Rectal smooth muscle tissue (tissue), 1 donor: Measurements from ENCODE around the gene NDFIP1.
"Not testable (repeated sequence)": the region's sequence is repeated elsewhere in the genome, so short reads cannot be mapped to it uniquely, and the experiment has no call there.

ENCODE experiments used
- H3K27ac ChIP-seq: one replicate; pipeline ENCODE4 v1.7.0; 2013; ENCODE audit warnings: low read depth, low read length, inconsistent platforms
- H3K27me3 ChIP-seq: one replicate; pipeline ENCODE4 v1.7.0; 2013; ENCODE audit warnings: low read length; ENCODE audit not compliant: control insufficient read depth, insufficient read depth
- H3K36me3 ChIP-seq: one replicate; pipeline ENCODE4 v1.7.0; 2013; ENCODE audit warnings: low read length; ENCODE audit not compliant: control insufficient read depth, insufficient read depth
- H3K4me1 ChIP-seq: one replicate; pipeline ENCODE4 v1.7.0; 2013; ENCODE audit warnings: low read length; ENCODE audit not compliant: control insufficient read depth, insufficient read depth
- H3K4me3 ChIP-seq: one replicate; pipeline ENCODE4 v1.7.0; 2013; ENCODE audit warnings: low read length
- H3K9ac ChIP-seq: one replicate; pipeline ENCODE4 v1.7.0; 2013; ENCODE audit warnings: low read length

The NDFIP1 gene

GRCh38 chr5:142078706-142079105, 29.9 kb upstream of the NDFIP1 start:
- H3K27me3 ChIP-seq: no peaks in the 10 kb centered on the region
- no peak overlapping the region for H3K4me3 ChIP-seq
- no peak overlapping the region for H3K9ac ChIP-seq
- no peaks in the 10 kb centered on the region for H3K36me3 ChIP-seq
- no peak overlapping the region for H3K27ac ChIP-seq
- no peaks in the 10 kb centered on the region for H3K4me1 ChIP-seq

- no peaks in the 10 kb centered on the region for H3K4me1 ChIP-seq
- H3K27me3 ChIP-seq: no peaks in the 10 kb centered on the region
- no peak overlapping the region for H3K4me3 ChIP-seq
- no peak overlapping the region for H3K9ac ChIP-seq
- H3K27ac ChIP-seq: no peak overlapping the region
- no peaks in the 10 kb centered on the region for H3K36me3 ChIP-seq
Observed at GRCh38 chr5:142079306-142079721, 29.3 kb upstream of the NDFIP1 start.

GRCh38 chr5:142080248-142080647, 28.3 kb upstream of the NDFIP1 start:
- Histone ChIP-seq H3K27me3 (no peaks in the 10 kb centered on the region), H3K9ac (no peak overlapping the region), H3K36me3 (no peaks in the 10 kb centered on the region), H3K27ac (no peak overlapping the region), H3K4me3 (no peak overlapping the region), H3K4me1 (no peaks in the 10 kb centered on the region)

GRCh38 chr5:142082182-142082781, 26.3 kb upstream of the NDFIP1 start:
- H3K4me1 ChIP-seq: no peaks in the 10 kb centered on the region
- no peaks in the 10 kb centered on the region for H3K27me3 ChIP-seq
- H3K9ac ChIP-seq: no peak overlapping the region
- H3K4me3 ChIP-seq: no peak overlapping the region
- no peak overlapping the region for H3K27ac ChIP-seq
- no peaks in the 10 kb centered on the region for H3K36me3 ChIP-seq

GRCh38 chr5:142086229-142086628, 22.4 kb upstream of the NDFIP1 start:
- H3K27ac ChIP-seq: no peak overlapping the region
- no peak overlapping the region for H3K9ac ChIP-seq
- no peaks in the 10 kb centered on the region for H3K4me1 ChIP-seq
- H3K4me3 ChIP-seq: no peak overlapping the region
- H3K27me3 ChIP-seq: no peaks in the 10 kb centered on the region
- H3K36me3 ChIP-seq: no peaks in the 10 kb centered on the region

- Histone ChIP-seq H3K27ac (no peak overlapping the region), H3K4me3 (no peak overlapping the region), H3K36me3 (no peaks in the 10 kb centered on the region), H3K9ac (no peak overlapping the region), H3K4me1 (no peaks in the 10 kb centered on the region), H3K27me3 (no peaks in the 10 kb centered on the region)
Observed at GRCh38 chr5:142086679-142087078, 21.9 kb upstream of the NDFIP1 start.

GRCh38 chr5:142087920-142088679, 20.5 kb upstream of the NDFIP1 start:
- no peaks in the 10 kb centered on the region for H3K27me3 ChIP-seq
- no peak overlapping the region for H3K9ac ChIP-seq
- no peaks in the 10 kb centered on the region for H3K4me1 ChIP-seq
- H3K36me3 ChIP-seq: no peaks in the 10 kb centered on the region
- no peak overlapping the region for H3K4me3 ChIP-seq
- no peak overlapping the region for H3K27ac ChIP-seq

- H3K4me1 ChIP-seq, H3K36me3 ChIP-seq, H3K27ac ChIP-seq, H3K27me3 ChIP-seq, H3K9ac ChIP-seq, H3K4me3 ChIP-seq: not testable (repeated sequence)
Observed at GRCh38 chr5:142088855-142089479, 19.6 kb upstream of the NDFIP1 start.

GRCh38 chr5:142091012-142091411, 17.6 kb upstream of the NDFIP1 start:
- no peak overlapping the region for H3K9ac ChIP-seq

GRCh38 chr5:142091922-142092321, 16.7 kb upstream of the NDFIP1 start:
- Histone ChIP-seq H3K27me3 (no peaks in the 10 kb centered on the region), H3K36me3 (no peaks in the 10 kb centered on the region), H3K27ac (no peak overlapping the region), H3K4me3 (no peak overlapping the region), H3K9ac (no peak overlapping the region), H3K4me1 (no peaks in the 10 kb centered on the region)

More at GRCh38 chr5:142091012-142091411, 17.6 kb upstream of the NDFIP1 start:
- Histone ChIP-seq H3K4me3 (no peak overlapping the region), H3K36me3 (no peaks in the 10 kb centered on the region), H3K4me1 (no peaks in the 10 kb centered on the region), H3K27ac (no peak overlapping the region), H3K27me3 (no peaks in the 10 kb centered on the region)

GRCh38 chr5:142095035-142095434, 13.5 kb upstream of the NDFIP1 start:
- H3K27ac ChIP-seq: no peak overlapping the region
- no peak overlapping the region for H3K4me3 ChIP-seq
- H3K27me3 ChIP-seq: no peaks in the 10 kb centered on the region
- H3K36me3 ChIP-seq: no peaks in the 10 kb centered on the region
- H3K4me1 ChIP-seq: no peaks in the 10 kb centered on the region
- no peak overlapping the region for H3K9ac ChIP-seq

- H3K9ac ChIP-seq: no peak overlapping the region
- H3K27me3 ChIP-seq: no peaks in the 10 kb centered on the region
- H3K27ac ChIP-seq: no peak overlapping the region
- H3K4me1 ChIP-seq: no peaks in the 10 kb centered on the region
- H3K36me3 ChIP-seq: no peaks in the 10 kb centered on the region
- H3K4me3 ChIP-seq: no peak overlapping the region
Observed at GRCh38 chr5:142095651-142096330, 12.8 kb upstream of the NDFIP1 start.
